Measurements from ENCODE around the gene FBXW5.

DNA sequence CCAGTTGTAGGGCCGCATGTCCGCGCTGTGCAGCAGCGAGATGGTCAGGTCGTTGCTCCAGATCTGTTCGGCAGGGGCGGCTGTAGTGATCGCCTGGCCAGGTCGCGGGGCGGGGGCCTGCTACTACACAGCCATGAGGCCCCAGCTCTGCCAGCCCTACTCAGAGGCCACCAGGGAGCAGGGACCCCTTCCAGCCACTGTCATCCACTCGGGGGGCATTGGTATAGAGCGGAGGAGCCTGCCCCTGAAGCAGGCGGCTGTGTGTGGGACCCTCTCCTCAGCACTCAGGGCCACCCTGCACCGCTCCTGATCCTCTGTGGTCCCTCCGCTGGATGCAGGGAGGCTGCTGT, 1.7 kb downstream of the FBXW5 start:
- TF ChIP-seq, protein P1, sequence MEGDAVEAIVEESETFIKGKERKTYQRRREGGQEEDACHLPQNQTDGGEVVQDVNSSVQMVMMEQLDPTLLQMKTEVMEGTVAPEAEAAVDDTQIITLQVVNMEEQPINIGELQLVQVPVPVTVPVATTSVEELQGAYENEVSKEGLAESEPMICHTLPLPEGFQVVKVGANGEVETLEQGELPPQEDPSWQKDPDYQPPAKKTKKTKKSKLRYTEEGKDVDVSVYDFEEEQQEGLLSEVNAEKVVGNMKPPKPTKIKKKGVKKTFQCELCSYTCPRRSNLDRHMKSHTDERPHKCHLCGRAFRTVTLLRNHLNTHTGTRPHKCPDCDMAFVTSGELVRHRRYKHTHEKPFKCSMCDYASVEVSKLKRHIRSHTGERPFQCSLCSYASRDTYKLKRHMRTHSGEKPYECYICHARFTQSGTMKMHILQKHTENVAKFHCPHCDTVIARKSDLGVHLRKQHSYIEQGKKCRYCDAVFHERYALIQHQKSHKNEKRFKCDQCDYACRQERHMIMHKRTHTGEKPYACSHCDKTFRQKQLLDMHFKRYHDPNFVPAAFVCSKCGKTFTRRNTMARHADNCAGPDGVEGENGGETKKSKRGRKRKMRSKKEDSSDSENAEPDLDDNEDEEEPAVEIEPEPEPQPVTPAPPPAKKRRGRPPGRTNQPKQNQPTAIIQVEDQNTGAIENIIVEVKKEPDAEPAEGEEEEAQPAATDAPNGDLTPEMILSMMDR (IDR thresholded peaks at IDR 0.05 in 2 of 3, conservative IDR thresholded peaks at IDR 0.05 in 1 of 3; ENCODE audit: insufficient read depth in 2 of 3, low read depth in 1 of 3, low read length in 3 of 3), result no peak
- no peak for TF ChIP-seq CBX1 (IDR thresholded peaks at IDR 0.05; ENCODE audit: low read depth)
- no peak for TF ChIP-seq ZNF644 (tag; IDR thresholded peaks at IDR 0.05; ENCODE audit: low read depth)
- TF ChIP-seq TCF7 (IDR thresholded peaks at IDR 0.05; ENCODE audit: borderline replicate concordance), result no peak
- no peak for TF ChIP-seq ZNF282 (CRISPR knock-in tag; IDR thresholded peaks at IDR 0.05)
- TF ChIP-seq PRPF4 (IDR thresholded peaks at IDR 0.05; ENCODE audit: insufficient read depth, low read depth, low read length, poor library complexity, severe bottlenecking), result no peak
- no peak for TF ChIP-seq ZNF77 (CRISPR knock-in tag; IDR thresholded peaks at IDR 0.05)
- TF ChIP-seq, protein P2, sequence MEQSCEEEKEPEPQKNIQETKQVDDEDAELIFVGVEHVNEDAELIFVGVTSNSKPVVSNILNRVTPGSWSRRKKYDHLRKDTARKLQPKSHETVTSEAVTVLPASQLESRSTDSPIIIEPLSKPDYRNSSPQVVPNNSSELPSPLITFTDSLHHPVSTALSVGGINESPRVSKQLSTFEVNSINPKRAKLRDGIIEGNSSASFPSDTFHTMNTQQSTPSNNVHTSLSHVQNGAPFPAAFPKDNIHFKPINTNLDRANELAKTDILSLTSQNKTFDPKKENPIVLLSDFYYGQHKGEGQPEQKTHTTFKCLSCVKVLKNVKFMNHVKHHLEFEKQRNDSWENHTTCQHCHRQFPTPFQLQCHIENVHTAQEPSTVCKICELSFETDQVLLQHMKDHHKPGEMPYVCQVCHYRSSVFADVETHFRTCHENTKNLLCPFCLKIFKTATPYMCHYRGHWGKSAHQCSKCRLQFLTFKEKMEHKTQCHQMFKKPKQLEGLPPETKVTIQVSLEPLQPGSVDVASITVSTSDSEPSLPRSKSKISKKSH (CRISPR knock-in tag; IDR thresholded peaks at IDR 0.05), result no peak

Measured in K562 (cell line).